H4 (cell line): ENCODE data around the gene ZNF516. TPM values are rescaled to one million over a fixed set of nuclear protein-coding genes. Genes with fewer than 3 reads are reported as not detected.

Experiments used
- DNase-seq: peaks from one replicate; pipeline ENCODE4 v3.0.0-alpha.2; 2015; ENCODE audit warnings: low spot score
- total RNA-seq: library from RNA; depleted of rRNA; stranded (reverse); fragments of >200 nt; shearing (Covaris generic); gene quantifications from 2 replicates; pipeline ENCODE4 v1.2.3, GENCODE V29; 2014

Gene ZNF516
- total RNA-seq, 1 experiment from 2014 or later, result 7.0 TPM

DNA sequence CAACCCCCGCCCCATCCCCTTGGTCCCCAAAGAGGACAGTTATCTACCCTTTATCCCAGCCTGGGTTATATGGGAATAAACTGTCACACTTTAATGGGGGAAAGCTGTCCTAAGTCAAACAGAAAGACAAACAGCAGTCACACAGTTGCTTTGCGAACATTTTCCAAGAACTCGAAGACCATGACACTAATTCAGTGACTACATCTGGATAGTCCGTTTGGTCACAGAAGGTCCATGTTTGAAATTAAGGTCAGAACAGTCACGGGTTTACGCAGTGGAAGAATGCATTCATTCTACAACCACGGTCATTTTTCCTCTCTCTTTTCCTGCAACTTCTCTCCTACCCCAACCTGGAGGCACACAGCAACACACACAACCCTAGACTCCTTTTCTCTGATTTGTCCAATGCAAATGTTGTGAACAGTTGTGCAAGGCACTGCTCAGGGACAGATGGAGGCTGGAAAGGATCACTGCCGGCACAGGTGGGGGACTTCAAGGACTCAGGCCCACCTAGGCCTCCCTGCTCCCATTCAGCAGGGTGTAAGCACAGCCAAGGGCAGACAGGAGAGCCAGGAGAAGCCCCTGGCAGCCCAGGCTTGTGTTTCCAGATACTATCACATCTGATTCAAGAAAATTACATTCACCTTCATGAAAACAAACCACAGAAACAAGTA lies 39.9 kb downstream of the ZNF516 start:
- no peak for DNase-seq

DNA sequence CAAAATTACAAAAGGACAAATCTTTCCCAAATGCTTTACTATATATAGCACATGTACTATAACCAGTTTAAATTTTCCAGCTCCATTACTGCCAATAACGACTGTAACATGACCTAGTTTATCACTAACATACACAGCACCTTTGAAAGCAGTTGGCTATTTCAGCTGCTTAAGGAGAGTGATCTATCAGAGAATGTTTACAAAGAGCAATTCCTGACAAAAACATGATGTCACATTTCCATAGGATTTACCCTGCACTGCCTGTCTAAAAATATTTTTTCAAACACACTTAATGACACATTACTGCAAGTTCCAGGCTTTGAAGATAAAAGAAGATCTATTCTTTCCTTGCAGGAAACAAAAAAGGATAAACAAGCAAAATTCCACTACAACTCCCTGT lies 40.6 kb downstream of the ZNF516 start:
- no peak for DNase-seq

DNA sequence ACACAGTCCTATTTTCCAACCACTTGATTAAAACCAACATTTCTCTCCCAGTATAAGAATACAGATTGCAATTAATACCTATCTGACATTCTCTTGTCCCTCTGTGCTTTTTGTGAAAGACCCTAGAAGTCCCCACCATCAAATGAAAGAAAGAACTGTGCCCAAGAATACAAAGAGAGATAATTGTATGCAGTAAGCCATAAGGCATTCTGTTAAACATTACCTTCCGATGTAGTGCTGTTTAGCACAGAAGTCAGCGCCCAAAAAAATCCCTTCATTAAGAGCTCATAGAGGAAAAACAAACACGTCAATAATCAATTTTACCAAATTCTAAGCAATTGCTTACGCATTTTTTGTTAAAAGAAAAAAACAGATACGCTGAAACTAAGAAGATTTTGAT lies 41.1 kb downstream of the ZNF516 start:
- DNase-seq, result no peak

DNA sequence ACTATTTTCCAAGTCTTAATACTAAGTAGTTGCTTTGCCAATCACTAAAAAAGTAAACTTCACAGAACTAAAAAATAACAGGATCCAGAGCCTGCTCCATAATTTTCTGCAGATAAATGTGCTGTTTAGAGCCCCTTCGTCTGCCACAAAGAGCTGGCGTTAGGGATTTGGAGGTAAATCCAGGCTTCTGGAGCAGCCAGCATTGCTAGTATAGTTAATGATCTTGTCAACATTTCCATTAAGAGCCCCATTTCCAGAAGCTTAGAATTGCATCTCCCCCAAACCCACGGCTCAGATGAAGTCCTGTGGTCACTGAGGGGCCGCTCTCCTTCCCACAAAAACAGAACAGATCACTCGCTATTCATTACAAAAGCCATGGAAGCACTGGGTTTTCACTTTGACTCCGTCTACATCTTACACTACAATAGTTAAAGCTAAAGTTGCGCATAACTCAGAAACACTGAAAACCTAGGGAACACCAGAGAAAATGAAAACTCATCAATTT lies 41.9 kb downstream of the ZNF516 start:
- DNase-seq, result no peak

DNA sequence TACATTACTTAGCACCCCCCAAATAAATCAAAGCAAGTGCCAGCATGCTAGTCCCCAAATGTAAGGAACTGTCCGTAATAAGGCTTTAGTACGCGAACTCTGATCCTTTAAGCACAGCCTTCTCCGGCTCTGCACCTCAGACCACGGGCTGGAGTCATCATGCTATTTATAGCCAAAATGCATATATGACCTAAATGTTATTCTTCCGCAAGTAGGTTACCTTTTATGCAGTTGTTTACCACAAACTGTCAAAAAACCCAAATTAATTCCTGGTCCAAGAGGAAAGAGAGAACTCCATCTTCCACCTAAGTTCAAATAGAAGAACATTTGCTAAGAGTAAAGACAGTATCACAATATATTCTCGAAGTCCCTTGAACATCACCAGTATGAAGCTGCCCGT lies 42.7 kb downstream of the ZNF516 start:
- DNase-seq, result peak; percentile 43

DNA sequence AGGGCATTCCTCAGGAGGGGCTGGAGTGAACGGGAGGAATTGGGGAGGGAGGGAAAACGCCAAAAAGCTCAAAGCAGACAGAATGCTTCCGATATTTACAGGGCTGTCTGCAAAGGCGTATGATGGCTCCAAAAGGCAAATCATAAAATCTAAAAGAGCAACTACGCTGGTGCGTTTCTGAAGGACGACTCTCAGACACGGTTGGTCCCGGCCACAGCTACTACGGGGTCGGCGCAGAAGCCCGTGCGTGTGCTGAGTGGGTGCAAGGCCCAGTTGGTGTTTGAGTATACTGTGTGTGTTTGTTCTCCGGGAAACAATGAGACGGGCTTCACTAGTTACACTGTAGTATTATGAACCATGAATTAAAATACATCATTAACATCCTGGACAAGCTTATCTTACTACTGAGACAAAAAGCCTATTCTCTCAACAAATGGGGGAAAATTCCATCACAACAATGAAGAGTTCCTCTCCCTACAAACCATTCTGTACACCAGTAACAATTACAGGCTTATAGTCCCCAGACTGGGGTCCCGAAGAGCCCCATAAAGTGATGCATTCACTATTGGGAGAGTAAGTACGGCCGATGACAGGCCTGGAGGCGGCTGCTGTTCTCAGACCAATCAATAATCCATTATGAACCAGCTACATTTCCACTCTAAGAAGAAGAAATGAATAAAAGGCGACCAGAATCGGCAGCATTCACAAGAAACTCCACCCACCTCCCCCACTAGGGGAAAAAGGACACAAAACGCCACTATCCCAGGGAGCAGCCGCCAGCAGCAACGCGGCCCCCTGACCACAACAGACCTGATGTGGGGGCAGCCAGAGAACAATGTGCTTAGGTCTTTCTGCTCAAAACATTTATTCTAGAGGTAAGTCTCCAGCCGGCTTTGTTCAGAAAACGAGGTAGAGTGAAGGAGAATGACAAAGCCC lies 43.4 kb downstream of the ZNF516 start:
- no peak for DNase-seq

DNA sequence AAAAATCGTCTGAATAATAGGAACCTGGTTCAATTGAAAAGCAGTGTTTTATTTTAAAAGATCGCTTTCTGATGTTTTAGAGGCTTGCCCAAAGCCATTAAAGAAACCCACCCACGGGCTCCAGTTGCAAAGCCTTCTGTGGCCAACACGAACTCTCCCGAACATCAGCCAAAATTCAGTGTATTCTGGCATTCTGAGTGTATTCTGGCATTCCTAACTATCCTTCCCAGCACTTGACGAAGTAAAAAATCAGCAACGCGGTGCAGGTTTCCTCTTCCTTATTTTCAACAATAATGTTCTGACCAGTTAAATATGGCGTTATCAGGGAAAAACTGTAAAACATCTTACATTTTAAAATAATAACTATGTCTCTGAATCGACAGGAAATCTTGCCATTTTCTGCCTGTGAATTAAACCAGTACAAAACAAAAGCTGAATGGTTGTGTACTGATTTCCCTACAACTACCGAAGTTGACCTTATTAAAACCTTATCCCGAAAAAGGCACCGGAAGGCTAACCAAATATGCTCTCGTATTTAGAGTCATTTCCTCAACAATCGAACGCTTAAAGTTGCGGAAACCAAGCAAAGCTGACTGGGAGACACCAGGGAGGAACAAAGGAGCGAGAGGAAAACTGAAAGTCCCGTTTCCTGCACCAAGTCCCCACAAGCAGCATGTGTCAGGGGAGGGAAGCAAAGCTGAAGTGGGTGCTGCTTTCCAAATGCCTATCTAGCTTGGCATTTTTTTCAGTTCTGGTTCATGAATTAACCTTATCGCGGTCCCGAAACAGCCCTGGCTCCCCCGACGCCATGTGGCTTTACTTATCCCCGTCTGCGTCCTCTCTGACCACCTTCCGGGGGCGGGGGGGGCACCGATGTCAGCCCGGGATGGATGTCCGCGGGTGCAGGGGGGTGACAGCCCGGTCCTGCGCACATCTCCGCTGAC lies 44.3 kb downstream of the ZNF516 start:
- DNase-seq, result peak; percentile 62

DNA sequence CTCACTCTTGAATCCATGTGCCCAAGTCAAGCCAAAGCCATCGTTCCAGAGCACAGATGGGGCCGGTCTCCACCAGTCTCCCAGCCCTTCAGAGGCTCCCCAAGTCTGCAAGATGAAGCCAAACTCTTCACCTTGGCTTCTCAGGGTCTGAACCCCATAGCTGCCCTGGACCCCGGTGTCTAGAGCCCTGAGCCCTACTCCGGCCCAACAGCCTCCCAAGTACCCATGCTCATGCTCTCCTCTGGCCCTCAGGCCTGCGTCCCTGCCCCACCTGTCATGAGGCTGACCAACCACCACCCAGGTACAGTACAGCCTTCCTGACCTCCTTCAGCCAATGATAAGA lies 46.0 kb downstream of the ZNF516 start:
- no peak for DNase-seq

DNA sequence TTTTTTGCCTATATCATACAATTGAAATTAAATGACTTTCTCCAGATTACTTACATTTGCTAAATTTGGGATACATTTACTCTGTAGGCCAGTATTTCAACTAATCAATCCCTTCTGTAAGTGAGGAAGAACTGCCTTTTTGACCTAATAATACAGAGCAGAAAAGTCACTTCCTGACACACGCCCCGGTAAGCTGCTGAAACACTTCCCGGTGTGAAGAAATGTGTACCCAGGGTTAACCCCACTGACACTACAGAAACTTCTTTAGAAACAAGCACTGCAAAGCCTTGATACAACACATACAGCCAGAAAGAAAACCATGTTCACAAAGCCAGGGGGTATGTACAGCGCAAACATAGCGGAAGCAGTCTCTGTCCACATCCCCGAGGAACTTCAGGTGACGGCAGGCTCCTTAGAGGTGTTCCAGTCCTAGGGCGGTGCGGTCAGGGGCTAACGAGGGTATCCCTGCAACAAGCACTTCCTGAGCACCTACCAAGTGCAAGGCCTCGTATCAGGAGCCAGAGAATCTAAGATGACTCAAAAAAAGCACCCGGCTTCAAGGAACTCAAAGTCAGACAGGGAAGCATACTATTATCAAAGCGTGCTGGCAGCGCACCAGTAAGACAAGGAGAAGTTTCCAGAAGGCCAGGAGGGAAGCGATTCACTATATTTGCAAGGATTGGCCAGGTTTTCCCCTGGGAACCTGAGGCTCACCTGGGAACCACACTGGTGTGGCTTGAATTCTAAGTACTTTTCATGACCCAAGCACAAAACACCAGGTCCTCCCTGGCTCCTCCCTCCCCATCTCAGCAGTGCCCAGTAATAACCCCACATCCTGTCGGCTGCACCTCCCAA lies 46.6 kb downstream of the ZNF516 start:
- no peak for DNase-seq

DNA sequence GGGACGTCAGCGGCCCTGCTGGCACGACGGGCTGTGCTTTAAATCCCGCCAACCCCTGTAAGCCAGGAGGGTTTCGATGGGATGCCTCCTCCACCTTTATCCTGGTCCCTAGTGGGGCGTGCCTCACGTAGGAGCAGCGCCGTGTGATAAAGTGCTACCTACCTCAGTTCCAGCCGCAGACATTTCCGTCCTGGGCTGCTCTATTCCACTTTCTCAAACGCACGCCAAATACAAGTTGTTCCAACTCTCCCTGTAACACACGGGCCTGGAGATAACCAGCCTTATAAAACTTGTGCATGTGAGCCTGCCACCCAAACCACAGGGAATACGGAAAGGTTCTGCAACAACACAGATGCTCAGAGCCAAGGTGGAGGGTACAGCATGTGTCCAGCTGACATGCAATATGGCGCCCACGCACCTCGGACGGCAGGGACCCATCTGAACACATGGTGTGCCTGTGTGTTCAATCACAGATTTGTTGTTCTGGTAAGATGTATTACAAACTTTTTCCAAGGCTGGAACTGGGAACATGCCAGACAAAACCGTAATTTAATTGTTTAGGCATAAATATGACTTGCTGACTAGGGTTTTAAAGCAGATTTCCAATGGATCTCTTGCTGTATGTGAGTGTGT lies 47.7 kb downstream of the ZNF516 start:
- DNase-seq, result no peak

DNA sequence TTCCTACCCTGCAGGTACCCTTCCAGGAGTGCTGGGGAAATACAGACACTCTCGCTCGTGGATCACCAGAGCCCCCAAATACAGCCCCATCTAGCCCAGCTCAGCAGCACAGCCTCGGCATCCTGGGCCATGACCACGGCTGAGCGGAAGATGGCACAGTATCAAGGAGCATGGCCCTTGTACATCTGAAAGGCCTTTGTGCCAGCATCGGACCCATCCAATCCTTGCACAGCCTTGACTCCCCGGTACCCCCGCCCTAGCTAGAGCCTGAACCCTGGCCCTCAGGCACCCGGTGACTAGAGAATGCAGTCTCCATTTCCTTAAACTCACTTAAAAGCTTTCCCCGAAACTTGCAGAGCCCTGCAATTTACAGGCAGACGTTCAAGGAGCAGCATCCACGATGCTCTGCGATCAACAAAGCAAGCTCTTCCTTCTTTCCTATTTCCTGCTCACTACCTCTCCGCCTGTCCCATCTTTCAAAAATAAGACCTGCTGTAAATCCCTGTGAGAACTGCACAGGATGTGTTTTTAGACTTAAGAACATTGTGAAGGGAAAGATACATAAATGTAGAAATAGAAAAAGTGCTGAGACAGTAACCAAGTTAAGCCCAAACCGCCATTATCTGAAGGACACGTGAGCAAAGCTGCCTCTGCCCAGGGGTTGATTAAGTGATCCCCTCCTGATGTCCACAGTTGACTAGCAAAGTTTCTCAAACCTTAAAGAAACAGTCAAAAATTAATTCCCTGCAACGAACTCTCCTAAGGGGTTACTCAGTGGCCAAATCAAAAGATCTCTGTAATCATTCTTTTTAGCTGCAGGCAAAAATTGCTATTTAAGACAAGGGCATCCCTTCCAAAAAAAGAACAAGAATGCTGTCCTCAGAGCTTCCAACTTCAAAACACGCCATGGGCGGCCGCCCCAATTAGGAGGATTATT lies 48.5 kb downstream of the ZNF516 start:
- DNase-seq, result no peak

DNA sequence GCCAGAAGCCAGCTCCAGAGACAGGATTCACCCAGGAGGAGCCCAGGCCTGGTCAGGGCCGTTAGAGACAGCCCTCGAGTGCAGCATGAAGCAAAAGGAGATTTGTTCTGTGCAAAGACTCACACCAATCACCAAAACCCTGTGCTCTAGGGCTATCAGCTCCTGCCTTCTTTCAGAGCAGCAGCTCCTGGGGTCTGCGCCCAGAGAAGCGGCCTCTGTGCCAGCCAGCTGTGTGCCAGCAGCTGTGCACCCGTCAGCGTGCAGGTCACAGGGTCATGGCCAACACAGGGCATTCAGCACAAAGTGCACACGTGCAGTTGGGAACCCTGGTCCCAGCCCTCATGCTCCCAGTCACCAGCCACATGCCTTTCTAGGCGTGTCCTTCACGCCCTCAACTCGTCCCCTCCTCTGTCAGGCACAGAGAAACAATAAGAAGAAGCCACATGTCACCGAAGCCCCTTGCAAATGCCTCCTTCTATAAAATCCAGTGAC lies 49.3 kb downstream of the ZNF516 start:
- no peak for DNase-seq

DNA sequence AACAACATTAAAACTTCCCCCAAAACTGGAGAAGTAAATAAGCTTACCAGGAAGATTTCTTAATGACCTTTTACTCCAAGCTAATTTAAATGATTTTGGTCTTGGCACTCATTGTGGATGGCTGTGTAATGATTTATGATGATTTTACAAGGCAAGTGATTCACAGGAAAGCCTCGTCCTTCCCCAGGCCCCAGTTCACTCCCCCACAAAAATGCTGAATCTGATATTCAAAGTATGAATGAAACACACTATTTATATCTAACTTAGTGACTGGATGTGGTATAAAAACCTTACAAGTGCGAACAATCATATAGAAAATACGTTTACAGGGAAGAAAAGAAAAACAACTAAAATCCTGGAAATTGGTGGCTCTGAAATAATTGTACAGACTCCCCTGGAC lies 49.8 kb downstream of the ZNF516 start:
- DNase-seq, result no peak

DNA sequence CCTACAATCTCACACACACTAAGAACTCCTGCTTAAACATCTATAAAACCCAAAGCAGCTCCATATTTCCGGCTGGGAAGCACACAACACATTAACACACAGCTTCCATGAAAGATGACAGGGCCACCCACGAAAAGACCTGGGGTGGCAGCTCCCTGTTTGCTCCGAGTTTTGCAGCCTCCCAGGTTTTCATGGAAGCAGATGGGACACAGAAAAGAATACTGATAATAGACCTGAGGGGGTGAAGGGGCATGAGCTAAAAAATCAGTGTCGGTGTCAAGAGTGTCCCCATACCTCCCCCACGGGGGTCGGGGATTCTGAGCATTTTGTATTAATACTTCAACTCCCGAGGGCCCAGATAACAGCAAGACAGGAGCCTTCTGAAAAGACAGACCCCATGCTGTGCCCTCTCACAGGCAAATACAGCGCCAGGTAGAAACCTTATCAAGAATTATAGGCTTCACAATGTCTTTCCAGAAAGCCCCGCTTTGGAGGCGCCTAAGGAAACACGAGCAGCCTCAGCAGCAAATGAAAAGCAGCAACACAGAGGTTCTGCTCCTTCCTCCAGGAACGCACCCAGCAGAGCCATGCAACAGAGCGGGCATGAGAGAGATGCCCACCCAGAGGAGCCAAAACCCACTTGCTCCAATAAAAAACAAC lies 50.5 kb downstream of the ZNF516 start:
- DNase-seq, result no peak

DNA sequence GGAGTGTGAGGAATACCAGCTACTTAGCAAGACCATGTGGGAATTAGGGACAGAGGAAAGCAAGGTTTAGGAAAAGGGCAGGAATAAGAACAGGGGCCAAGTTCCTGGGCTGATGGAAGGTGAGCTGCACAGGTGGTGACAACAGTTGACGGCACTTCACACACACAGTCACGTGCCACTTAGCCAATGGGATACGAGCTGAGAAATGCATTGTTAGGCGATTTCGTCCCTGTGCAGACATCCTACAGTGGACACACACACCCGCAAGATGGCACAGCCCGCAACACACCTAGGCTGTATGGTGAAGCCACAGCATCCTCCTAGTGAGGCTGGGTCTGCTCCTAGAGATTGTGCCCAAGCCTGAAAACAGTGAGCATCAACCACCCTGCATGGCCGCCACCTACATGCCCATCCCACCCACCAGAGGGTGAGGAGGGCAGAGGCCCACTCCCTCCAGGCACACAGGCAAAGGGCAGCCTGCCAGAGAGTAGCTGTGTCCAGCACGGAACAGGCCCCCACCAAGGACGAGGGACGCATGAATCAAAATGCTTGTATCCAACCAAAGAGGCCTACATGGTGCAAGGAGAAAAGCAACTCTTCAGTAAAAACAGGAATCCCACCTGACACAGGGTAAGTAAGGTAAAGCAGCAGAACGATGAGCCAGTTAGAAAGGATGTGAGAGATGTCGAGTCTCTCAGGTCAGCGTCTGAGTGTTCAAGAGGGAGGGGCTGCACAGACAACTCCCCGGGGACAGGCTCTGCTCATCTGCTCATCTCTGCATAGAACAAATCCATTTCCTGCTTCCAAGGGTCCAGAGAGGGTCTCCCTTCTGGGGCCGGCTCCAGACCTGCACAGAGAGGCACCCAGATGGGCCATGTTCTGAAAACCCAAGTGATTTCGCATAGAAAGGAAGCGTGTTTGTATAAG lies 51.3 kb downstream of the ZNF516 start:
- DNase-seq, result no peak

DNA sequence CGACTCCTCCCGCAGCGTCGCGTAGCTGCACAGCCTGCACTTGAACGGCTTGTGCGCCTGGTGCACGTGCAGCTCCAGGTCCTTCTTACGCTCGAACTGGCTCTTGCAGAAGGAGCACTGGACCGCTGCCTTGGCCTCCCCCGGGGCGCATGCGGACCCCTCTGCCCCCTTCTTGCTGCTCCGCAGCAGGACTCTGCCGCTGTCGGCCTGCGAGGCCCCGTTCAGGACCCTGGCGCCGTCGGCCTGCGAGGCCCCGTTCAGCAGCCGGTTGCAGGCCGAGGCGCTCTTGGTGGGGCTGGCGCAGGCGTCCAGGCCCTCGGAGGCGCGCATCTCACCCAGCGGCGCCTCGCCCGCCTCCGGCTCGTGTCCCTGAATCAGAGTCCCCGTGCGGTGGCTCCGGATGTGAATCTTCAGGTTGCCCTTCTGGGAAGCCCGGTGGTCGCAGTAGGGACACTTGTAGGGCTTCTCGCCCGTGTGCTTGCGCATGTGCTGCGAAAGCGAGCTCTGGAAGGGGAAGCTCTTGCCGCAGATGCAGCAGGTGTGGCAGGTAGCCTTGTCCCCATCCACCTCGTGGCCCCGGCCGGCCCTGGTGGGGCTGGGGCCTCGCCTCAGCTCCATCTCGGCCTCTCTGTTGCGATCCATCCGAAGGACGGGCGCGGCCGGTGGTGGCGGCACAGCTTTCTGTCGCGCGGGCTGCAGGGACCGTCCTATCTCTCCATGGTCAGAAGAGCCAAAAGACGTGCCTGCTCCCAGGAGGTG lies 52.5 kb downstream of the ZNF516 start:
- no peak for DNase-seq
